ENCODE results near the gene MIER2.

Gene MIER2

DNA sequence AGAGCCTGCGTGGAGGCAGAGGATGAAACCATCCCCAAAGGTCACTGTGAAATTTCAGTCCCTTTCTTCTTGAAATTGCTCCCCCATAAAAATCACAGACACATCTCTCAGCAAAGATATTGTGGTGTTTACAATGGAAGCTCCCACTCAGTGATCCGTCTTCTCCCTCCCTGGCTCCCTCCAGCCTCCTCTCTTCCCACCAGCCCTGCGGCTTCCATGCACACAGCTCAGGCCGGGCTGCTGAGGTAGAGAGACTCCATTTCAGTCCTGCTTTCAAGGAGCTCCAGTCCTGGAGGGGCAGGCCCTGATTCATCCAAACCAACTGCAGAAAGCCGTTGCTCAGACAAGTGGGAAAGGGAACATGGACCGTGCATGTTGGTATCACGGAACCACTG is 24.0 kb upstream of the MIER2 start:
- no peak for DNase-seq (ENCODE audit: extremely low spot score)
- TF ChIP-seq, protein P1, sequence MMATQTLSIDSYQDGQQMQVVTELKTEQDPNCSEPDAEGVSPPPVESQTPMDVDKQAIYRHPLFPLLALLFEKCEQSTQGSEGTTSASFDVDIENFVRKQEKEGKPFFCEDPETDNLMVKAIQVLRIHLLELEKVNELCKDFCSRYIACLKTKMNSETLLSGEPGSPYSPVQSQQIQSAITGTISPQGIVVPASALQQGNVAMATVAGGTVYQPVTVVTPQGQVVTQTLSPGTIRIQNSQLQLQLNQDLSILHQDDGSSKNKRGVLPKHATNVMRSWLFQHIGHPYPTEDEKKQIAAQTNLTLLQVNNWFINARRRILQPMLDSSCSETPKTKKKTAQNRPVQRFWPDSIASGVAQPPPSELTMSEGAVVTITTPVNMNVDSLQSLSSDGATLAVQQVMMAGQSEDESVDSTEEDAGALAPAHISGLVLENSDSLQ (IDR thresholded peaks at IDR 0.05), result no peak
- no peak for TF ChIP-seq ELF4 (IDR thresholded peaks at IDR 0.05)
- no peak for TF ChIP-seq FOXK2 (IDR thresholded peaks at IDR 0.05)
- TF ChIP-seq SP1 (IDR thresholded peaks at IDR 0.05), result no peak
- TF ChIP-seq NFRKB (IDR thresholded peaks at IDR 0.05), result no peak
- no peak for TF ChIP-seq LEF1 (IDR thresholded peaks at IDR 0.05; ENCODE audit: borderline replicate concordance)
- no peak for TF ChIP-seq HDGF (IDR thresholded peaks at IDR 0.05; ENCODE audit: borderline replicate concordance)
- TF ChIP-seq FOXA1 (IDR thresholded peaks at IDR 0.05), result no peak
- POLR2A ChIA-PET, result no interaction called here
- CTCF ChIA-PET, result no interaction called here

- POLR2A ChIA-PET, result no interaction called here
- DNase-seq (ENCODE audit: extremely low spot score), result no peak
- CTCF ChIA-PET, result no interaction called here
- TF ChIP-seq NFRKB (IDR thresholded peaks at IDR 0.05), result no peak
- no peak for TF ChIP-seq ARNT (IDR thresholded peaks at IDR 0.05)
- no peak for TF ChIP-seq FOXA1 (IDR thresholded peaks at IDR 0.05)
- no peak for TF ChIP-seq TARDBP (IDR thresholded peaks at IDR 0.05)
- no peak for TF ChIP-seq FOXK2 (IDR thresholded peaks at IDR 0.05)
- TF ChIP-seq CTBP1 (IDR thresholded peaks at IDR 0.05; ENCODE audit: borderline replicate concordance), result no peak
- no peak for TF ChIP-seq ZNF384 (IDR thresholded peaks at IDR 0.05)
- no peak for TF ChIP-seq FOXM1 (IDR thresholded peaks at IDR 0.05; ENCODE audit: borderline replicate concordance)
- no peak for TF ChIP-seq SP1 (IDR thresholded peaks at IDR 0.05)
- TF ChIP-seq LEF1 (IDR thresholded peaks at IDR 0.05; ENCODE audit: borderline replicate concordance), result no peak
- TF ChIP-seq SUZ12 (IDR thresholded peaks at IDR 0.05), result no peak
- TF ChIP-seq BHLHE40 (IDR thresholded peaks at IDR 0.05; ENCODE audit: borderline replicate concordance), result no peak
Measured at GRCh38 chr19:367963-368629, 23.5 kb upstream of the MIER2 start.

GRCh38 chr19:367561-367960 is 23.0 kb upstream of the MIER2 start:
- CTCF ChIA-PET, result no interaction called here
- DNase-seq (ENCODE audit: extremely low spot score), result no peak
- POLR2A ChIA-PET, result no interaction called here
- TF ChIP-seq ARNT (IDR thresholded peaks at IDR 0.05) (no peak), BHLHE40 (IDR thresholded peaks at IDR 0.05; ENCODE audit: borderline replicate concordance) (no peak), FOXM1 (IDR thresholded peaks at IDR 0.05; ENCODE audit: borderline replicate concordance) (no peak), FOXK2 (IDR thresholded peaks at IDR 0.05) (no peak), LEF1 (IDR thresholded peaks at IDR 0.05; ENCODE audit: borderline replicate concordance) (no peak), SP1 (IDR thresholded peaks at IDR 0.05) (no peak), NFRKB (IDR thresholded peaks at IDR 0.05) (no peak), TARDBP (IDR thresholded peaks at IDR 0.05) (no peak), CTBP1 (IDR thresholded peaks at IDR 0.05; ENCODE audit: borderline replicate concordance) (no peak), ZNF384 (IDR thresholded peaks at IDR 0.05) (no peak), FOXA1 (IDR thresholded peaks at IDR 0.05) (no peak), L3MBTL2 (conservative IDR thresholded peaks at IDR 0.05) (no peak), ELF4 (IDR thresholded peaks at IDR 0.05) (no peak), SUZ12 (IDR thresholded peaks at IDR 0.05) (no peak), HDGF (IDR thresholded peaks at IDR 0.05; ENCODE audit: borderline replicate concordance) (no peak)
- TF ChIP-seq, protein P1 (IDR thresholded peaks at IDR 0.05), result no peak

GRCh38 chr19:366951-367350 is 22.4 kb upstream of the MIER2 start:
- CTCF ChIA-PET, result no interaction called here

DNA sequence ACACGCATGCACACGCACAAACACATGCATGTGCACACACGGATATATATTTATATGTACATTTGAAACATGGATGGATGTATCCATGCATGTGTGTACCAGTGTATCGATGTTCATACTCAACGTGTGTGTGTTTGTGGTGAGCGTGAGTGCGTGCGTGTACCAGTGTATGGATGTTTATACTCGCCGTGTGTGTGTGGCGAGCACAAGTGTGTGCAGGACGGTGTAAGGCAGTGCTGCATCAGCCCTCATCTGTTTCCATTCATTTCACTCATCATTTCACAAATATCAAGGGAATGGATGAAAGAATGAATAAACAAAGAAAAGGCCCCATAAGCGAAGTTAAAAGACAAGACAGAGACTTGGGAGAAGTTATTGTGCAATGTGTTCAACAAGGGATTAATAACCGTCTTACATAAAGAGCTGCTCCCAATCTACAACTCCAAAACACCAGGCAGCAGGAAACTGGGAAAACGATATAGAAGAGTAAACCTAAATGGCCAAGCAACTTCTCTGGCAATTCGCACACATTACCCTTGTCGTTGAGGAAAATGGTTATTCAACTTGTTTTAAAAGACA is 21.7 kb upstream of the MIER2 start:
- ChIA-PET POLR2A (interaction anchor here (0.8 kb wide), 1 partner anchor 9 kb away, joined by 3 read pairs; a partner anchor contains a TSS), CTCF (no interaction called here)
- TF ChIP-seq BHLHE40 (IDR thresholded peaks at IDR 0.05; ENCODE audit: borderline replicate concordance) (no peak), HDGF (IDR thresholded peaks at IDR 0.05; ENCODE audit: borderline replicate concordance) (no peak), SUZ12 (IDR thresholded peaks at IDR 0.05) (no peak), ELF4 (IDR thresholded peaks at IDR 0.05) (no peak), NFRKB (IDR thresholded peaks at IDR 0.05) (no peak), ARNT (IDR thresholded peaks at IDR 0.05) (no peak), LEF1 (IDR thresholded peaks at IDR 0.05; ENCODE audit: borderline replicate concordance) (no peak), CTBP1 (IDR thresholded peaks at IDR 0.05; ENCODE audit: borderline replicate concordance) (no peak), SP1 (IDR thresholded peaks at IDR 0.05) (no peak), FOXM1 (IDR thresholded peaks at IDR 0.05; ENCODE audit: borderline replicate concordance) (no peak), FOXK2 (IDR thresholded peaks at IDR 0.05) (no peak), FOXA1 (IDR thresholded peaks at IDR 0.05) (no peak), ZNF384 (IDR thresholded peaks at IDR 0.05) (no peak), TARDBP (IDR thresholded peaks at IDR 0.05) (no peak), L3MBTL2 (conservative IDR thresholded peaks at IDR 0.05) (no peak)
- TF ChIP-seq, protein P1 (IDR thresholded peaks at IDR 0.05), result no peak
- no peak for DNase-seq (ENCODE audit: extremely low spot score)

More at GRCh38 chr19:366951-367350, 22.4 kb upstream of the MIER2 start:
- DNase-seq (ENCODE audit: extremely low spot score), result no peak
- TF ChIP-seq ZNF384 (IDR thresholded peaks at IDR 0.05) (no peak), FOXM1 (IDR thresholded peaks at IDR 0.05; ENCODE audit: borderline replicate concordance) (no peak), BHLHE40 (IDR thresholded peaks at IDR 0.05; ENCODE audit: borderline replicate concordance) (no peak), FOXA1 (IDR thresholded peaks at IDR 0.05) (no peak), FOXK2 (IDR thresholded peaks at IDR 0.05) (no peak)
- POLR2A ChIA-PET, result interaction anchor here (0.8 kb wide), 1 partner anchor 9 kb away, joined by 3 read pairs; a partner anchor contains a TSS
